Vagina (tissue), 2 donors: Measurements from ENCODE around the gene STAT4.

ENCODE experiments used
- POLR2A ChIP-seq, 2 donors: fragments of 450-650 bp; IDR thresholded peaks; one replicate each; pipeline ENCODE4 v1.6.1; 2017; ENCODE audit warnings: antibody characterized with exemption in 2 of 2, mild to moderate bottlenecking in 2 of 2, moderate library complexity in 2 of 2
- POLR2AphosphoS5 ChIP-seq, 2 donors: sonication (generic); formaldehyde crosslinking; IDR thresholded peaks; one replicate each; pipeline ENCODE4 v1.9.0; 2017; ENCODE audit warnings: antibody characterized with exemption in 2 of 2, mild to moderate bottlenecking in 2 of 2, low read depth in 1 of 2; ENCODE audit not compliant: insufficient read depth in 1 of 2
- TF ChIP-seq, protein P1 (sequence below), 3 experiments: fragments of 450-650 bp in 2 of 3; fragments of 200-600 bp in 1 of 3; sonication (generic) in 1 of 3; IDR thresholded peaks; one replicate each; pipeline ENCODE4 v1.5.1; 2017 to 2019; ENCODE audit warnings: antibody characterized with exemption in 3 of 3, mild to moderate bottlenecking in 2 of 3, moderate library complexity in 2 of 3

DNA sequence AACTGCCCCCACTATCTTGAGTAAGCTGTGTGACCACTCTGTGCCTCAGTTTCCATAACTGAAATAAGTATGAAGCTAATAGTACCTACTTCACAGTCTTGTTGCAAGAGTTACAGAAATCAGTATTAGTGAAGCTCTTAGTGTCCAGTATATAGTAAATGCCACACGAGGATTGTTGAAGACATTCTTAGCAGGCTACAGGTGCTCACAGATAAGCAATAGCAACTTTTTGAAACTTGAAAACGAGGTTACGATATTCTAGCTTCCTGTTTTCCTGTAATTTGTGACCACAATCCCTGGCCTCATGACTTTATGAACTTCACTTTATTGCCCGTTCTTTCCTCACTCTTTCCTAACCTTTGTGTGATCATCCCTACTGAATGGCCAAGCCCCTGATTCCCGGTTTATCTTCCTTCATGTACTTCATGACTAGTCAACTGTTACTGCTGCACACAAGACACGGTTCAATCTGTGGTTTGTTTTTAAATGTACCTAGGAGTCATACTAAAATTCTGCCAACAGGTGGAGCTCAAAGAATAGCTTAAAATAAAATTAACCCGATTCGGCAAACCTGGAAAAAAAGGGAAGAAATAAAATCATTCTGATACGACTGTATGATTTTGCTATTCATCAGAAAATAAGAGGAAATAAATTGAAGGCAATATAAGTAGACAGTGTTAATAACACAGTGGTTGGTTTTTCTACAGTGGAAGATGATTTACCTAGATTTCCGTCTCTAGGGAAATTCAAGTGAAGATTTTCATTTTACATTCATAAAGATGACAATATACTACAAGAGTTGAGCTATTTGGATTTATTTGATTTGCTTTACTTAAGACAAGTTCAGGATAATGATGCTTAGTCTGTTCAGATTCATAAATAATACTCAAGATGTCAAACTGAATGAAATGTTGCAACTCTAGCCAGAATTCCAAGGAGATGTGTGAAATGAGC, 98.7 kb downstream of the STAT4 start:
- no peak for TF ChIP-seq POLR2A (IDR thresholded peaks at IDR 0.05)
- TF ChIP-seq, protein P1, sequence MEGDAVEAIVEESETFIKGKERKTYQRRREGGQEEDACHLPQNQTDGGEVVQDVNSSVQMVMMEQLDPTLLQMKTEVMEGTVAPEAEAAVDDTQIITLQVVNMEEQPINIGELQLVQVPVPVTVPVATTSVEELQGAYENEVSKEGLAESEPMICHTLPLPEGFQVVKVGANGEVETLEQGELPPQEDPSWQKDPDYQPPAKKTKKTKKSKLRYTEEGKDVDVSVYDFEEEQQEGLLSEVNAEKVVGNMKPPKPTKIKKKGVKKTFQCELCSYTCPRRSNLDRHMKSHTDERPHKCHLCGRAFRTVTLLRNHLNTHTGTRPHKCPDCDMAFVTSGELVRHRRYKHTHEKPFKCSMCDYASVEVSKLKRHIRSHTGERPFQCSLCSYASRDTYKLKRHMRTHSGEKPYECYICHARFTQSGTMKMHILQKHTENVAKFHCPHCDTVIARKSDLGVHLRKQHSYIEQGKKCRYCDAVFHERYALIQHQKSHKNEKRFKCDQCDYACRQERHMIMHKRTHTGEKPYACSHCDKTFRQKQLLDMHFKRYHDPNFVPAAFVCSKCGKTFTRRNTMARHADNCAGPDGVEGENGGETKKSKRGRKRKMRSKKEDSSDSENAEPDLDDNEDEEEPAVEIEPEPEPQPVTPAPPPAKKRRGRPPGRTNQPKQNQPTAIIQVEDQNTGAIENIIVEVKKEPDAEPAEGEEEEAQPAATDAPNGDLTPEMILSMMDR (IDR thresholded peaks at IDR 0.05), result peak; percentile 11 to 58 (median 32)
- no peak for TF ChIP-seq POLR2AphosphoS5 (IDR thresholded peaks at IDR 0.05; ENCODE audit: insufficient read depth in 1 of 2, low read depth in 1 of 2)
